HEK293T (cell line): ENCODE results near the gene ZNF740.
A peak's percentile ranks its signal among the peaks of the same experiment; 100 is the strongest.

Experiments
- FOXM1 ChIP-seq: fragments of 450-650 bp; IDR thresholded peaks from 2 replicates; pipeline ENCODE4 v1.6.1; 2017; ENCODE audit warnings: mild to moderate bottlenecking, borderline replicate concordance
- HDGF ChIP-seq: fragments of 450-650 bp; IDR thresholded peaks from 2 replicates; pipeline ENCODE4 v1.6.1; 2017; ENCODE audit warnings: antibody characterized with exemption, borderline replicate concordance
- LEF1 ChIP-seq: fragments of 450-650 bp; IDR thresholded peaks from 2 replicates; pipeline ENCODE4 v1.6.1; 2017; ENCODE audit warnings: mild to moderate bottlenecking, borderline replicate concordance
- NFRKB ChIP-seq: fragments of 450-650 bp; IDR thresholded peaks from 2 replicates; pipeline ENCODE4 v1.6.1; 2016; ENCODE audit warnings: mild to moderate bottlenecking, moderate library complexity
- SP1 ChIP-seq: fragments of 450-650 bp; IDR thresholded peaks from 2 replicates; pipeline ENCODE4 v1.6.1; 2017
- SUZ12 ChIP-seq: fragments of 450-650 bp; IDR thresholded peaks from 2 replicates; pipeline ENCODE4 v1.6.1; 2016; ENCODE audit warnings: mild to moderate bottlenecking
- TARDBP ChIP-seq: fragments of 450-650 bp; IDR thresholded peaks from 2 replicates; pipeline ENCODE4 v1.6.1; 2016
- ZNF384 ChIP-seq: fragments of 450-650 bp; IDR thresholded peaks from 2 replicates; pipeline ENCODE4 v1.6.1; 2016

- TF ChIP-seq NFRKB (peak; percentile 49), FOXM1 (no peak), LEF1 (no peak), TARDBP (no peak), SUZ12 (no peak), SP1 (no peak), ZNF384 (no peak), HDGF (no peak)
Observed at GRCh38 chr12:53147181-53147580, 33.3 kb upstream of the ZNF740 start.
